Fibroblast of skin of abdomen (primary cell): ENCODE data around the gene RPS10. TPM values are rescaled to one million over a fixed set of nuclear protein-coding genes. Genes with fewer than 3 reads are reported as not detected.

Experiments used
- DNase-seq: peaks from one replicate; pipeline ENCODE4 v3.0.0-alpha.2; 2013
- polyA plus RNA-seq, 2 experiments: library from polyadenylated mRNA; unstranded; fragments of 120-200 nt; gene quantifications; one replicate each; pipeline ENCODE4 v1.2.1, GENCODE V29; 2013; ENCODE audit not compliant: insufficient read length in 2 of 2

The RPS10 gene
- polyA plus RNA-seq (2013, experiment 1 of 2; ENCODE audit: insufficient read length) = 1,751 TPM
- 1,748 TPM for polyA plus RNA-seq (2013, experiment 2 of 2; ENCODE audit: insufficient read length)

GRCh38 chr6:34425498-34426410, at the start of gene RPS10:
Gene RPS10, minus strand, starts transcription at chr6:34426069. Its CDS starts 848 bp downstream, at chr6:34425221.
- peak; percentile 94 for DNase-seq

- no peak for DNase-seq
These were observed 49.4 kb upstream of the RPS10 start for GRCh38 chr6:34475238-34475682.

- DNase-seq = no peak
These were observed 48.9 kb upstream of the RPS10 start for GRCh38 chr6:34474754-34475153.

GRCh38 chr6:34473967-34474366, 48.1 kb upstream of the RPS10 start:
- DNase-seq = no peak

- DNase-seq = no peak
These were observed 46.6 kb upstream of the RPS10 start for GRCh38 chr6:34472425-34472824.

- DNase-seq = no peak
These were observed 43.6 kb upstream of the RPS10 start for GRCh38 chr6:34469499-34469898.

- DNase-seq = no peak
These were observed 42.6 kb upstream of the RPS10 start for GRCh38 chr6:34468378-34468892.

GRCh38 chr6:34466242-34467185, 40.6 kb upstream of the RPS10 start:
- DNase-seq = no peak

- no peak for DNase-seq
These were observed 39.8 kb upstream of the RPS10 start, which contains the start of gene PACSIN1 for GRCh38 chr6:34465531-34466241. Gene PACSIN1, plus strand, starts transcription at chr6:34466076. Its CDS starts 60,230 bp downstream, at chr6:34526306.

- DNase-seq = no peak
These were observed 38.0 kb upstream of the RPS10 start for GRCh38 chr6:34463849-34464248.

- DNase-seq = no peak
These were observed 37.4 kb upstream of the RPS10 start for GRCh38 chr6:34463299-34463698.

- no peak for DNase-seq
These were observed 36.7 kb upstream of the RPS10 start for GRCh38 chr6:34462551-34462971.

GRCh38 chr6:34462010-34462409, 36.1 kb upstream of the RPS10 start:
- DNase-seq = no peak

GRCh38 chr6:34460796-34461507, 35.1 kb upstream of the RPS10 start:
- DNase-seq = no peak

- no peak for DNase-seq
These were observed 34.2 kb upstream of the RPS10 start for GRCh38 chr6:34459899-34460593.

- DNase-seq = no peak
These were observed 32.2 kb upstream of the RPS10 start for GRCh38 chr6:34457742-34458735.

- no peak for DNase-seq
These were observed 31.5 kb upstream of the RPS10 start for GRCh38 chr6:34457382-34457741.

- DNase-seq = no peak
These were observed 30.0 kb upstream of the RPS10 start for GRCh38 chr6:34455831-34456230.

GRCh38 chr6:34451192-34451591, 25.3 kb upstream of the RPS10 start:
- DNase-seq = no peak
